Vagina (tissue), 2 donors: Measurements from ENCODE around the gene PHKA2.

Experiments used
- POLR2AphosphoS5 ChIP-seq, 2 donors: sonication (generic); formaldehyde crosslinking; IDR thresholded peaks; one replicate each; pipeline ENCODE4 v1.9.0; 2017; ENCODE audit warnings: antibody characterized with exemption in 2 of 2, mild to moderate bottlenecking in 2 of 2, low read depth in 1 of 2; ENCODE audit not compliant: insufficient read depth in 1 of 2
- TF ChIP-seq, protein P1 (sequence below), 3 experiments: fragments of 450-650 bp in 2 of 3; fragments of 200-600 bp in 1 of 3; sonication (generic) in 1 of 3; IDR thresholded peaks; one replicate each; pipeline ENCODE4 v1.5.1; 2017 to 2019; ENCODE audit warnings: antibody characterized with exemption in 3 of 3, mild to moderate bottlenecking in 2 of 3, moderate library complexity in 2 of 3

DNA sequence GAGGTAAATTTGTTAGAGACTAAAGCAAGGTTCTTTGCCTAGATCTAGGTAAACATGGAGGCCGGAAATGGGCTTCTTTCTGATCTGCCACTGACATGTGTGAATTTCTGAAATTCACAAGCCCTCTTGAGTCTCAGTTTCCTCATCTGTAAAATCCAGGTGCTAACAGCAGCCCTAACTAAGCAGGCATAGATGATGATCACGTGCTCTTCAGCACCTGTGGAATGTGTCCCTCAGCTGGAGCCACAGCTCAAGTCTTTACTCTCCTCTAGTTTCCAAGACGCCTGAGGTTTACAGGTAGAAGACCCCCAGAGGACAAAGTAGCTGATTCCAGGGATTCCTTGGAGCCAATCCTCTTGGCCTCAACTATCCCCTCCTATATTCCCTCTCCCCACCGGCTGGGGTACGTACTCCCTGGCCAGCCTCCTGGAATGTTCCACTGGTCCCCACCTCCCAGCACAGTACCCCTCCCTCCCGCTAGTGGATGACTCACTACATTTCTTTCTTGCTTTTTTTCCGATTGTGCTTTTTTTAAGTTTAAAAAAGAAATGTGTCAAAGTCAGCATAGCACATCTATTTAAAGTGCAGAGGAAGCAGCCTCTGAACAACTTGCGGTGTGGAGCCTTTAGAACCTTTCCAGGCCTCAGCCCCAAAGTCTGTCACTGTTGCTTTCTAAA lies 98.4 kb downstream of the PHKA2 start:
- no peak for TF ChIP-seq POLR2AphosphoS5 (IDR thresholded peaks at IDR 0.05; ENCODE audit: insufficient read depth in 1 of 2, low read depth in 1 of 2)
- TF ChIP-seq, protein P1, sequence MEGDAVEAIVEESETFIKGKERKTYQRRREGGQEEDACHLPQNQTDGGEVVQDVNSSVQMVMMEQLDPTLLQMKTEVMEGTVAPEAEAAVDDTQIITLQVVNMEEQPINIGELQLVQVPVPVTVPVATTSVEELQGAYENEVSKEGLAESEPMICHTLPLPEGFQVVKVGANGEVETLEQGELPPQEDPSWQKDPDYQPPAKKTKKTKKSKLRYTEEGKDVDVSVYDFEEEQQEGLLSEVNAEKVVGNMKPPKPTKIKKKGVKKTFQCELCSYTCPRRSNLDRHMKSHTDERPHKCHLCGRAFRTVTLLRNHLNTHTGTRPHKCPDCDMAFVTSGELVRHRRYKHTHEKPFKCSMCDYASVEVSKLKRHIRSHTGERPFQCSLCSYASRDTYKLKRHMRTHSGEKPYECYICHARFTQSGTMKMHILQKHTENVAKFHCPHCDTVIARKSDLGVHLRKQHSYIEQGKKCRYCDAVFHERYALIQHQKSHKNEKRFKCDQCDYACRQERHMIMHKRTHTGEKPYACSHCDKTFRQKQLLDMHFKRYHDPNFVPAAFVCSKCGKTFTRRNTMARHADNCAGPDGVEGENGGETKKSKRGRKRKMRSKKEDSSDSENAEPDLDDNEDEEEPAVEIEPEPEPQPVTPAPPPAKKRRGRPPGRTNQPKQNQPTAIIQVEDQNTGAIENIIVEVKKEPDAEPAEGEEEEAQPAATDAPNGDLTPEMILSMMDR (IDR thresholded peaks at IDR 0.05): no peak
